CD4-positive, alpha-beta T cell treated with Interleukin-6 for 4 hours (primary cell): ENCODE measurements around the gene MRAP2.
"Not testable (repeated sequence)": the region's sequence is repeated elsewhere in the genome, so short reads cannot be mapped to it uniquely, and the experiment has no call there.

Experiments
- DNase-seq: peaks from one replicate; pipeline ENCODE4 v3.0.0-alpha.2; 2020; ENCODE audit warnings: mixed read lengths

MRAP2 gene

DNA sequence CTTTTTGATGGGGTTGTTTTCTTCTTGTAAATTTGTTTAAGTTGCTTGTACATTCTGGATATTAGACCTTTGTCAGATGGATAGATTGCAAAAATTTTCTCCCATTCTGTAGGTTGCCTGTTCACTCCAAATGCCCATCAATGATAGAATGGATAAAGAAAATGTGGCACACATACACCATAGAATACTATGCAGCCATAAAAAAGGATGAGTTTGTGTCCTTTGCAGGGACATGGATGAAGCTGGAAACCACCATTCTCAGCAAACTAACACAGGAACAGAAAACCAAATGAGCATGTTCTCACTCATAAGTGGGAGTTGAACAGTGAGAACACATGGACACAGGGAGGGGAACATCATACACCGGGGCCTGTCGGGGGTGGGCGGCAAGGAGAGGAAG lies 1.6 kb upstream of the MRAP2 start:
- not testable (repeated sequence) for DNase-seq

DNA sequence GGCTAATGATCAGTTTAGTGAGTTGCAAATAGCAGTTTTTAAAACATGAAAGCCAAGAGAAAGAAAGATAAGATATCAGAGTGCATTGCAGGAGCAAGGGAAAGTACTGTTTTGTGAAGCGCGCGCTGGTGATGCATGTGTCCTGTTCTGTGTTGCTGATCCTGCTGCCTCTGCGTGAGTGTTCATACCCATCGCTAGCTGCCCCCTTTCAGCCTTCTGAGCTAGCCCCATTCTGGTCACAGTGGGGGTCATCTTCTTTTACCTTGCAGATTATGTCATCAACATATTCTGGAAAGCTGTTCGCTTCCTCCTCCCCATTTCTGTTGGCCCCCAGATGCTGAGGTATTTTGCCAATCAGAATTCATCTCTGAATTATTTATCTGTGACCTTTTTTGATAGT lies 1.9 kb downstream of the MRAP2 start:
- no peak for DNase-seq

DNA sequence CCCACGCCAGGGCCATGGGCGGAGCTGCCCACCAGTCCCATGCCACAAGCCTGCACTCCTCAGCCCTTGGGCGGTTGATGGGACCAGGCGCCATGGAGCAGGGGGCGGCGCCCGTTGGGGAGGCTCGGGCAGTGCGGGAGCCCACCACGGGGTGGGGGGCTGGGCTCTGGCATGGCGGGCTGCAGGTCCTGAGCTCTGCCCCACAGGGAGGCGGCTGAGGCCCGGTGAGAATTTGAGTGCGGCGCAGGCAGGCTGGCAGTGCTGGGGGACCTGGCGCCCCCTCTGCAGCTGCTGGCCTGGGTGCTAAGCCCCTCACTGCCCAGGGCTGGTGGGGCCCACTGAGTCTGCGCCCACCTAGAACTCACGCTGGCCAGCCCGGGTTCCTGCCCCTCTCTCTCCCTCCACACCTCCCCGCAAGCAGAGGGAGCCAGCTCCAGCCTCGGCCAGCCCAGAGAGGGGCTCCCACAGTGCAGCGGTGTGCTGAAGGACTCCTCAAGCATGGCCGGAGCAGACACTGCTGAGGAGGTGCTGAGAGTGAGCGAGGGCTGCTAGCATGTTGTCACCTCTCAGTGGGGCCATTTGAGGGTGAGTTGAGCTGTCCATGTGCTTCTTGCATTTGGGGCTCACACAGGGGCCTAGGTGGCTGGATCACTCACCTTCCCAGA lies 4.0 kb downstream of the MRAP2 start:
- DNase-seq: no peak

DNA sequence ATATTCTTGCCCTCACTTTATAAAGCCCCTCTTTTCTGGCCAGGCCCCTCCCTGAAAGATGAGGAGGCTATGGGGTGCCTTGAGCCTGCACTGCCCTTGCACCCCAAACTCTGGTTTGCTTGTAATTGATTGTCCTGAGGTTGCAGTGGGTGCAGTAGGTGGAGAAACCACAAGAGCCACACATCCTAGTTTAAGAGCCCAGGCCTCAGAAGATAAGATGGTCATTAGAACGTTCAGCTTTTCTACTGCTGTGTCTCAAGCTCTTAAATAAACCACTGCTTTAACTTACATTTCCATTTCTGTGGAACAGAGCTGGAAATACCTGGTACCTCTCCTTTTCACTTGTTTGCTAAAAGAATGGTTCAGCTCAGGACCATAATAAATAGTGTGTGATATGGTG lies 9.0 kb downstream of the MRAP2 start:
- DNase-seq: no peak

DNA sequence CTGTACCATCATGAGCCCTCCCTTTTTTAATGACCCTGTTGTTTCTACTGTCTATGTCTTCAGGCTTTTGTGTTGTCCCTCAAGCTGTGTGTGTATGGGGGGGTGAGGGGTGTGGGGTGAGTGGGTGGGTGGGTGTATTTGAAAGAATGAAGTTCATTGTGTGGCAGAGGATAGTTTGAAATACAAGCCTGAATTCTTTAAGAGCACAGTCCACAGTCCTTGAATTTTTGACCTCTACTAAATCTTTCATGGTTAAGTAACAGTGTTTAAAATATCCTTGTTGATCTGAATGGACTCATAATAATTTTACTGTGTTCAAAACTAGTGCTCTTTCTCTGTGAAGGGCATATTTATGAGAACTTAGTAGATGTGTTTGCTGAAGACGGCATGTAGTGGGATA lies 10.0 kb downstream of the MRAP2 start:
- DNase-seq: no peak

DNA sequence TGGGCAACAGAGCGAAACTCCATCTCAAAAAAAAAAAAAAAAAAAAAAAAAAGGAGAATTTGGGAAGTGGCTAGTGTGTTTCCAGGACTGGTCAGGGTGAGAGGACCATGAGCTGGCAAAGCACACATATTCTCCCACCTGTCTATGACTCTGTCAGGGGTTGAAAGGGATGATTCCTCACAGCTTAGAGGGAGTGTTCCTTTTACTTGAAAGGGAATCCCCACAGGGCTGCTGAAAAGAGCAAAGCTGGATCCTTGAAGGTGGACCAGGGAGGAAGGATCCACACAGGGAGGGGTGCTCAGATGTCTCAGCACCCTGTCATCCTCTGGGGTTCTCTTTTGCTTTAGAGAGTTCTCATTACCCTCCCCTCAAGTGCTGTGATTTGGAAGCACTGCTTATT lies 13.2 kb downstream of the MRAP2 start:
- no peak for DNase-seq

DNA sequence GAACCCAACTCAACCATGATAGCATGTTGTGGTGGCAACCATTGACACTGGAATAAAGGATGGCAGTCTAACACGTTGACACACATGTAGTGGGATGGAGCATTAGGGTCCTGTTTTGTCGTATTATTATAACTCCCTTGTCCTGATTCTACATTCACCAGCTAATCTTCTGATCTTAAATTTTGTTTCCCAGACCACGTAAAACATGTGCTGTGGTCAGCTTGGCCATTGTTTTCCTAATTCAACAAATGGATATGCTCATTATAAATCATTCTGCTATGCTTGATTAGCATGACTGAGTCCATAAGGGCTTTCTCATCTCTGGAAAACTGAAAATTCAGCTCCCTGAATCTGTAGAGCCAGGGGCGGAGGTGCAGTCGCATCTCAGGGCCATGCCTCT lies 15.0 kb downstream of the MRAP2 start:
- DNase-seq: no peak

DNA sequence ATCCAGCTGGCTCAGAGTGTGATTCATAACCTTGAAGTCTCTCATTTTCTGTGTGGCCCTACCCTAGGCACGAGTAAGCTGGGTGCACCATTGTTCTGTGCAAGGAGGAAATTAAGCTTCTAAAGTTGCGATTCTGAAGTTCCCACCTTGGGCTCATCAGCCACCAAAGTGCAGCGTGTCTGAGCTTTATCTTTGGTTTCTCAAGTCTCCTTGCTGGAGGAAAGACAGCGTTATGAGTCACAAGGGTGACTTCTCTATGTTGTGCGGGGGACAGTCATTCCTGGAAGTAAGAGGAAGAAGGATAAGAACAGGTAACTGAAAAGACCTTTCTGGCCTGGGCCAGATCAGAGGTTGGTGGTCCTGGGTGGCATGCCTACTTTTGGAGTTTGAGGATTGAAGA lies 16.8 kb downstream of the MRAP2 start:
- DNase-seq: no peak

DNA sequence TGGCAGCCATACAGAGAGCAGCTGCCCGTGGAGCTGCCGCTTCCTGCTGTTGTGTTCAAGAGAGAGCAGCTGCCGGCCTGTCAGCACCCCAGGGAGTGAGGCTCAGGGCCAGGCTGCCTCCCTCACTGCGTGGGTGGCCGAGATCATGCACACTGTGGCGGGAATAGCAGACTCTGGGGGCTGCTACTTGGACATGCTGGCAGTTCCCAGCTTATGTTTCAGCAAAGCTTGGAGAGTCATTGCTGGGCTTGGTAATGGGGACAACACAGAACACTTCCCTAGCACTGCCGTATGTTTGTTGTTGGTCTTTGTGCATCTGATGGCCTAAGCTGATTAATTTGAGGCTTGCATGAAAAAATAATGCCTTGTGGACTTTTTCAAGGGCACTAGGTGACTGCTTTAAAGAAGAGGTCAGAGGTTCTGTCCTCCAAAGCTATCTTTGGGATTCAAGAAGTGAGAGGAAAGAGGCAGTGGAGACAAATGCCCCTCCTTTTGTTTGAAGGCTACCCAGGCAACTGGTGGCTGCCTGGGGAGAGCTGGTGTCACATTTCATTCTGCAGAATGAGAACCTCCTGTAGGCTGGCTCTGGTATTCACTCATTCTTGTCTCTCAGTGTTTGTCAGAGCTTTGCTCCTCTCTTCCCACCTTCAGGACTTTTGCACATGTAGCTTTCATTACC lies 18.8 kb downstream of the MRAP2 start:
- no peak for DNase-seq

DNA sequence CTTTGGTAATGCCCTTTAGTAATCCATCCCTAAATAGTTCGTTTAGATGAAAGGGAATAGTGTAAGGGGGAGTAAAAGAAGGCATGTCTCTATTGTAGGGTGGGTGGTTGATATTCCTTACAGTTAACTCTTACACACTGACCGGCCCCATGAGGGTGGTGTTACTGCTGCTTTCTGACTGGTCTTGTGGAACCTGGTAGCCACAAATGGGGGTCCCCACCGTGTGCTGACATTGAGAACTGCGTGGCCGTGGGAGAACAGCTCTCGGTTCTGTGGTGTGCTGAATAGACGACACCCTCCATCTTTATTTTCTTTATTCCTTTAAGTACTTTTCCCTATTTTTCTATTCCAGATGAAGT lies 19.3 kb downstream of the MRAP2 start:
- DNase-seq: no peak

DNA sequence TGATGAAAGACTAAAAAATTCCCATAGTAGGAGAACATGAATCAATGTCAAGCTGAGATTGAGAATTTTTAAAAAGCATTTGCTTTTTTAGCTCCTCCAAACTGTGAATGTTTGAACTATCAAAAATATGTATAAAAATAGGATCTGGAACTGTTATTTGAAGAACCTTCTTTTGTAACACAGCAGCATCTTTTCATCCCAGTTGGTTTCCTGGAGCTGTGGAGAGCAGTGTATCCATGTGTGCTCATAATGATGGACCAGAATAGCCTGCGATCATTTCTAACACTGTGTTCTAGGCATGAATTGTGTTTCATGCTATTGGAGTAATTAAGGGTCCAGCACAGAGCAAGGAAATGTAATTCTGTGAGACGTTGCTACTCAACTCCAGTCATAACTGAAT lies 22.1 kb downstream of the MRAP2 start:
- no peak for DNase-seq

DNA sequence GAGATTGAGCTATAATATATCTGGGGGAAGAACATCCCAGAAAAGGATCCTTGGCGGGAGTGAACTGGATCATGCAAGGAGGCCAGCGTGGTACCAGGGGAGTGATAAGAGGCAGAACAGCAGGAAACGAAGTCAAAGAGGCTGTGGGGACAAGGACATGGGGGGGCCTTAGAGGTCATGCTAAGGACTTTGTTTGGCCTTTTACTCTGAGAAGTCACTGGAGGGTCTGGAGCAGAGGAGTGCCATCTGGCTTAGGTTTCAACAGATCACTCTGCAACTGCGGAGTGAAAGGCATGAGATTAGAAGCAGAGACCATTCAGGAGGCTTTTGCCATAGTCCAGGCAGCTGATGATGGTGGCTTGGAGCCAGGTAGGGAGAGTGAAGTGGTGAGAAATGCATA lies 24.3 kb downstream of the MRAP2 start:
- no peak for DNase-seq

DNA sequence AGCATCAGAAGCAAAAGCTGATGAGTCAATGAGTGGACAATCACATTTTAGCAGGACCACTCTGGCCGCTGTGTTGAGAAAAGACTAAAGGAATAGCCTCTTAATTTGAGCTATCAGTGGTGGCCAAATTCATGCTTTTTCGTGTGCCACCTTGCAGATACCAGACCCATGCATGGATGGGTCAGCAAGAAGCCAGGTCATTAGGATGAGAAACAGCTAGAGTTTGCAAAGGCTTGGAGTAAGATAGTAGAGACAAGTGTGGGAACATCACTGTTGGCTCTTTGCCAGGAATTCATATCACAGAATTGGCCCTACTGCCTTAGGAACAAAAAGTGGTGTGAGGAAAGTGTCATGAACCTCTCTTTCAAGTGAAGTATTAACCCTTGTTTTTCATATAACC lies 25.5 kb downstream of the MRAP2 start:
- no peak for DNase-seq

DNA sequence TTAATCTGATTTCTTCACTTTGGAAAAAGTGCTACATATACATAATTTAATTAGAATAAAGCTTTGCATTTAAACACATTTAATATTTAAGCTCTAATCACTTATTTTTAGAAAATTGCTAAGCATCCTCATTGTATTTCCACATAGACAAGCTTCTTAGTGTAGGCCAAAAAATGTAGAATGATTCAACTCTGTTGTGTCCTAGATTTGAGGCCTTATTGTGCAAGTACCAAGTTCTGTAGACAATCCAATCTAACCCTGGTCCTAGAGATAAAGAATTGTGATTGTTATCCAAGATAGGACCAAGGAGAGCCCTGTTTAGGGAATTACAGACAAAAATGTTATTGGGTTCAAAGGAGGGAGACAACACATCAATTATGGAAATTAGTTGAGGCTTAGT lies 27.6 kb downstream of the MRAP2 start:
- no peak for DNase-seq

DNA sequence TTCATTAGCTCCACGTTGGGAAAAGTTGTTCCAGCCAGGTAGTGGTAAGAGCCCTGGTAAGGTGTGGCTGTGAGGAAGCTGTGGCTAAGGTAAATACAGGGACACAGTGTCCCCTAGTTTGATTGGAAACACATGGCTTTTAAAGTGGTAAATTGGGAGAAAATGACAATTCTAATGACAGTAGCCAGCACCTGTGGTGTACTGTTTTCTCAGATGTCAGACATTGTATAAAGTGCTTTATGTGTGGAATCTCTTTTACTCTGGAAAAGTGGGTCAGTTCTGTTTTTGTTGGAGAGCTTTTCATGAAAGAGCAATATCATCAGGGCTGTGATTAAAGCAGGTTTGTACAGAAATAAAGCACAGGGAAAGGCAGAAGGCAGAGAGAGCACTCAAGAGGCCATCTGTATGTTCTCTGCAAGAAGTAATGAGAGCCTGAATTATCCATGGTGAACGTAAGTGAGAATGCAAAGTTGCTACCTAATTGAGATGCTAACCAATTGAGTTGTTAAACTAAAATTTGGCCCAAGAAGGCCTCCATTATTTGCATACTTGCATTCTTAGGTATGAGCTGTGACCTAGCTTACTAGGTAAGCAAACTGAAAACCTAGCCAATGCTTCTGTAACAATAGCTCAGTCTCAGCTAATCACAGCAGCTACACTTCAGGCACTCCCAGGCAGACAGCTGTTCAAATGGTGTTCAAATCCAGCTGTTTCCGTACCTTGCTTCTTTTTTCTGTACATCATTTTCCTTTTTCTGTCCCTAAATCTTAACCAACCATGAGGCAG lies 28.2 kb downstream of the MRAP2 start:
- no peak for DNase-seq

DNA sequence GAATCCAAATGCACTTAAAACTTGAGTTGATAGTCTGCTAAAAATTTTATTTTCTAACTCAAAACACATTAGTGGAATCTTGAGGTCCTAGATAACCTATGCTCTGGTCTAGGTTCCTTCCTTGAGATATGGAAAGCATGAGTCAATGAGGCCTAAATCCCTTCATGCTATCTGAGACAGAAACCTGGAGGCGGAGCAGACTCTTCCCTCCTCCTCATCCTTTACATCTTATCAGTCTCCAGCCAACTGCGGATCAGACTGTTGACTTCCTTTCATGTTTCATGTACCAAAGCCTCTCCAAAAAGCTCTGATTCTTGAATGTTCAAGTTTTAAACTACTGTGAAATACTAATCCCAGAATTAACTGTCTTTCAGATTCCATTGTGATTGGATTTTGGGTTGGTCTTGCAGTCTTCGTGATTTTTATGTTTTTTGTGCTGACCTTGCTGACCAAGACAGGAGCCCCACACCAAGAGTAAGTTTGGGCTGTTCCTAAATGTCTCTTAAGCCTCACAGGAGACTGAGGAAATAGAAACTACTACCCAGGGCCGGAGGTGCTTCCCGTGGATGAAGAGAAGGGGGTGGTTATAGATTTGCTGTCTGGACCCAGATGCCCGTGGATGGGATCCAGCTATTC lies 29.1 kb downstream of the MRAP2 start:
- no peak for DNase-seq

DNA sequence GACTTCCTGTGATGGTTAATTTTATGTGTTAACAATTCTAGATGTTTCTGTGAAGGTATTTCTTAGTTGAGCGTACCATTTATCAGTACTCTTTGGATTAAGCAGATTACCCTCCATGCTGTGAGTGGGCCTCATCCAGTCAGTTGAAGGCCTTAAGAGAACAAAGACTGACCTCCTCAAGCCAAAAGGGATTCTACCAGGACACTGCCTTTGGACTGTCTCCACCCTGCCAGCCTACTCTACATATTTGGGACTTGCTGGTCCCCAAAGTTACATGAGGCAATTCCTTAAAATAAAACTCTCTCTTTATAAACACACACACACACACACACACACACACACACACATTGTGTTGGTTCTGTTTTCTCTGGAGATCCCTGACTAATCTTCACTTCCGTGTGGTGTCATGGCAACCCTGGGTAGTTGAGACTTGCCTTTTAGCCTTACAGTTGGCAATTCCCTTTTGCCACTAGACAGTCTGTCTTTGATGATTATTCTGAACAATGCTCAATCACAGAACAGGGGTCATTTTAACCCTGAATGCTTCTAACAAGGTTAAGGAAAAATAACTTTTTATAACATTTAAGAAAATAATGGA lies 32.2 kb downstream of the MRAP2 start:
- no peak for DNase-seq

DNA sequence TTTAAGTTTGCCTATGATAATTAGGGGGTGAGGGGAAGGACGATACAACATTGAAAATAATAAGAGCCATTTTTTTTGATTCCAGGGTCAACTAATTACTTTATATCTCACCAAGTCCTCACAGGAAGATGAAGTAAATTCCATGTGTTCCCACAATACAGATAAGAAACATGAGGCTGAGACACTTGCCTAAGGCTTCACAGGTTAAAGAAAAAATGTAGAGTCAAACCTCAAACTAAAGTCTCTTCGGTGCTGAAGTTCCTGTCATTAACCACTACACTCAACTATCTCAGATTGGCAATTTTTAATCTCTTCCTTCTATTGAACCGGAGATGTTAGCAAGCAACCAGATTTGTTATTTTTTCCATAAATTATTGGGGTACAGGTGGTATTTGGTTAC lies 33.0 kb downstream of the MRAP2 start:
- DNase-seq: no peak

DNA sequence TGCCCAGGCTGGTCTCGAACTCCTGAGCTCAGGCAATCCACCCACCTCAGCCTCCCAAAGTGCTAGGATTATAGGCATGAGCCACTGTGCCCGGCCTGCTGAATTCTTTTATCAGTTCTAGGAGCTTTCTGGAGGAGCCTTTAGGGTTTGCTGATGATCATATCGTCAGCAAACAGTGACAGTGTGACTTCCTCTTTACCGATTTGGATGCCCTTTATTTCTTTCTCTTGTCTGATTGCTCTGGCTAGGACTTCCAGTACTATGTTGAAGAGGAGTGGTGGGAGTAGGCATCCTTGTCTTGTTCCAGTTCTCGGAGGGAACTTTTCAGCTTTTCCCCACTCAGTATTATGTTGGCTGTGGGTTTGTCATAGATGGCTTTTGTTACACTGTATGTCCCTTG lies 35.3 kb downstream of the MRAP2 start:
- DNase-seq: not testable (repeated sequence)

DNA sequence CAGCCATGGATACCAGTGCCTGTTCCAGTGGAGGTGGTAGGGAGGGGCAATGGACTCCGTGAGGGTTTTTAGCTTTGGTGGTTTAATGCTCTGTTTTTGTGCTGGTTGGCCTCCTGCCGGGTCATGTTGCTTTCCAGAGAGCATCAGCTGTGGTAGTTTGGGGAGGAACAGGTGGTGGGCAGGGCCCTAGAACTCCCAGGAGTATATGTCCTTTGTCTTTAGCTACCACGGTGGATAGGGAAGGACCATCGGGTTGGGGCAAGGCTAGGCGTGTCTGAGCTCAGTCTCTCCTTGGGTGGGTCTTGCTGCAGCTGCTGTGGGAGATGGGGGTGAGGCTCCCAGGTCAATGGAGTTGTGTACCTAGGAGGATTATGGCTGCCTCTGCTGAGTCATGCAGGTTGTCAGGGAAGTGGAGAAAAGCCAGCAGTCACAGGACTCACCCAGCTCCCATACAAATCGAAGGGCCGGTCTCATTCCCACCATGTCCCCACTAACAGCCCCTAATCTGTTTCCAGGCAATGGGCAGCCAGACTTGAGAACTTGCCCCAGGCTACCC lies 38.9 kb downstream of the MRAP2 start:
- DNase-seq: no peak

DNA sequence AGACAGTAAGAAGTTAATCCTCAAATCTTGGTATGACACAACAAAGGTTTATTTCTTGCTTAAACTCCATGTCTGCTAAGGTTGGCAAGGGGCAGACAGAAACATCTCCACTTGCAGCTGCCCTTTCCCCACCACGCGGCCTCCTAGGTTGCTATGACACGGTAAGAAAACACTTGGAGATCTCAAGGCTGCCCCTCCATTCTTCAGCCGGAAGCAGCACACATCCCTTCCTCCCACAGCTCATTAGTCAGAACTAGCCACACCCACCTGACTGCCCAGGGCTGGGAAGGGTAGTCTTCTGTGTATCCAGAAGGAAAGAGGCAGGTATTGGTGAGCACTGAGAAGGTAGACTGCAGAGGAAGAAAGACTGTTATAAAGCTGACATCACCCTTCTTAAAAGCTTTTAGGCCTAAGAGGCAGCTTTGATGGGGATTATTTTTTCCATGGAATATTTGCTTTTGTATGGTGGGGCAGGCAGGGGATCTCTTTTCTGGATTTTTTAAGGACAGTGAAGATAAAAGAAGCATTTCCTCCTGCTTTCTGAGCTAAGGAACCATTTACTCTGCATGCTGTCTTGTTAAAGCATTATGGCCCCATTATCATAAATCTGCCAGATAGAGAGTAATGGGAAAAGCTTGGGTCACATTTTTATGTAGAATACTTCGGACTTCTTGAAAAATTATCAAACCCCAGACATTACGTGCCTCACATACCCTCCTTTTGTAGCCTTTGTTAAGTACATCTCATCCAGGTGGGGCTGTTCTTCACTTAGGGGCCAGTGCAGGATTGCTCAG lies 41.6 kb downstream of the MRAP2 start:
- no peak for DNase-seq

DNA sequence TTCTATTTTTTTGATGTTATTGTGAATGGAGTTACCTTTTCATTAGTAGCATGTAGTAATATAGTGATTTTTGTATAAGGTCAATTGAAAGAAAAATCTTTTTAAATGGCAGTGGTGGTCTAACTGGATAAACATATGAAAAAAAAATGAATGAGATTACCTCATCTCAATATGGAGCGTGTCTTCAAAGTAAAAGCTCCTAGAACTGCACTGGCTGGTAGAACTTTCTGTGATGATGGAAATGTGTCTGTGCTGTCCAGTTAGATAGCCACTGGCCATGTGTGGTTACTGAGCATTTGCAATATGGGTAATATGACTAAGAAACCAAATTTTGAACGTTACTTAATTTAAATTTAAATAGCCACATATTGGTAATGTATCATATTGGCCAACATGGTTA lies 44.1 kb downstream of the MRAP2 start:
- no peak for DNase-seq
